H9 (cell line): ENCODE measurements around the gene TRIM7. TPM values are rescaled to one million over a fixed set of nuclear protein-coding genes. Genes with fewer than 3 reads are reported as not detected.

Experiments
- DNase-seq: peaks from one replicate; pipeline ENCODE4 v3.0.0-alpha.2; 2017
- H2AFZ ChIP-seq: one replicate; pipeline ENCODE4 v1.6.1; 2013; ENCODE audit warnings: mild to moderate bottlenecking, low read length, control low read depth, moderate library complexity
- H2AK5ac ChIP-seq: 2 replicates; pipeline ENCODE4 v1.6.1; 2013; ENCODE audit warnings: low read length, control low read depth, mixed read lengths; ENCODE audit not compliant: insufficient read length
- H2BK120ac ChIP-seq: one replicate; pipeline ENCODE4 v1.6.1; 2013; ENCODE audit warnings: low read depth, mild to moderate bottlenecking, low read length, control low read depth, inconsistent platforms; ENCODE audit not compliant: poor library complexity, severe bottlenecking
- H2BK12ac ChIP-seq: 2 replicates; pipeline ENCODE4 v1.6.1; 2013; ENCODE audit warnings: low read length, control low read depth, mixed read lengths, low read depth; ENCODE audit not compliant: insufficient read length
- H2BK15ac ChIP-seq: 2 replicates; pipeline ENCODE4 v1.6.1; 2013; ENCODE audit warnings: low read depth, low read length, control low read depth
- H2BK20ac ChIP-seq: one replicate; pipeline ENCODE4 v1.6.1; 2013; ENCODE audit warnings: low read depth, mild to moderate bottlenecking, low read length, control low read depth, inconsistent platforms; ENCODE audit not compliant: poor library complexity, severe bottlenecking
- H2BK5ac ChIP-seq: 2 replicates; pipeline ENCODE4 v1.6.1; 2013; ENCODE audit warnings: low read length, control low read depth, mixed read lengths; ENCODE audit not compliant: insufficient read length
- H3K14ac ChIP-seq: 2 replicates; pipeline ENCODE4 v1.6.1; 2013; ENCODE audit warnings: low read length, control low read depth; ENCODE audit not compliant: insufficient read depth
- H3K18ac ChIP-seq: 2 replicates; pipeline ENCODE4 v1.6.1; 2013; ENCODE audit warnings: low read depth, mild to moderate bottlenecking, mixed read lengths, low read length, control low read depth; ENCODE audit not compliant: insufficient read length
- H3K23ac ChIP-seq: 2 replicates; pipeline ENCODE4 v1.6.1; 2013; ENCODE audit warnings: low read length, control low read depth, mixed read lengths, low read depth; ENCODE audit not compliant: insufficient read length
- H3K23me2 ChIP-seq: 2 replicates; pipeline ENCODE4 v1.6.1; 2013; ENCODE audit warnings: low read depth, mild to moderate bottlenecking, mixed read lengths, low read length, control low read depth; ENCODE audit not compliant: insufficient read length, poor library complexity, severe bottlenecking
- H3K27ac ChIP-seq: 2 replicates; pipeline ENCODE4 v1.5.1; 2013; ENCODE audit warnings: low read length, control low read depth, mixed read lengths, low read depth; ENCODE audit not compliant: insufficient read length
- H3K27me3 ChIP-seq: 2 replicates; pipeline ENCODE4 v1.6.1; 2013; ENCODE audit warnings: low read length, control low read depth, inconsistent platforms; ENCODE audit not compliant: insufficient read depth
- H3K4ac ChIP-seq: 2 replicates; pipeline ENCODE4 v1.6.1; 2013; ENCODE audit warnings: low read depth, mild to moderate bottlenecking, control low read depth, inconsistent platforms, low read length, moderate library complexity
- H3K4me1 ChIP-seq: 2 replicates; pipeline ENCODE4 v1.6.1; 2013; ENCODE audit warnings: low read length, control low read depth, inconsistent platforms; ENCODE audit not compliant: insufficient read depth
- H3K4me2 ChIP-seq: 2 replicates; pipeline ENCODE4 v1.6.1; 2013; ENCODE audit warnings: low read length, control low read depth, mixed read lengths; ENCODE audit not compliant: insufficient read length, insufficient read depth
- H3K56ac ChIP-seq: 2 replicates; pipeline ENCODE4 v1.6.1; 2013; ENCODE audit warnings: low read depth, mild to moderate bottlenecking, mixed read lengths, low read length, control low read depth; ENCODE audit not compliant: insufficient read length
- H3K79me1 ChIP-seq: 2 replicates; pipeline ENCODE4 v1.6.1; 2013; ENCODE audit warnings: low read depth, mild to moderate bottlenecking, moderate library complexity, low read length, control low read depth, inconsistent platforms; ENCODE audit not compliant: insufficient read depth, poor library complexity, severe bottlenecking
- H3K79me2 ChIP-seq: 2 replicates; pipeline ENCODE4 v1.6.1; 2013; ENCODE audit warnings: low read length, control low read depth, inconsistent platforms; ENCODE audit not compliant: insufficient read depth
- H3K9ac ChIP-seq: 2 replicates; pipeline ENCODE4 v1.6.1; 2013; ENCODE audit warnings: low read length, control low read depth, mixed read lengths; ENCODE audit not compliant: insufficient read length; ENCODE audit errors: extremely low read depth
- H3K9me3 ChIP-seq: one replicate; pipeline ENCODE4 v1.6.1; 2013; ENCODE audit warnings: low read depth, low read length, inconsistent platforms; ENCODE audit not compliant: control insufficient read depth
- H3T11ph ChIP-seq: one replicate; pipeline ENCODE4 v1.6.1; 2013; ENCODE audit warnings: mild to moderate bottlenecking, low read length, control low read depth, inconsistent platforms
- H4K20me1 ChIP-seq: one replicate; pipeline ENCODE4 v1.6.1; 2013; ENCODE audit not compliant: control insufficient read depth, insufficient read length, insufficient read depth
- H4K5ac ChIP-seq: 2 replicates; pipeline ENCODE4 v1.6.1; 2013; ENCODE audit warnings: low read depth, mild to moderate bottlenecking, mixed read lengths, low read length, control low read depth; ENCODE audit not compliant: insufficient read length
- H4K8ac ChIP-seq: replicated peaks from 2 replicates; pipeline ENCODE4 v1.6.1; 2013; ENCODE audit warnings: low read length, control low read depth, mixed read lengths, low read depth; ENCODE audit not compliant: insufficient read length
- H4K91ac ChIP-seq: 2 replicates; pipeline ENCODE4 v1.6.1; 2013; ENCODE audit warnings: low read depth, mild to moderate bottlenecking, moderate library complexity, mixed read lengths, low read length, control low read depth; ENCODE audit not compliant: insufficient read length
- H3K27ac Mint-ChIP-seq, 3 experiments: 2 replicates in 2 of 3; 3 replicates in 1 of 3; pipeline ENCODE4 v1.8.0; 2020 to 2021; ENCODE audit warnings: mixed read lengths in 3 of 3, mild to moderate bottlenecking in 1 of 3, moderate library complexity in 1 of 3
- H3K27me3 Mint-ChIP-seq: 2 replicates; pipeline ENCODE4 v1.8.0; 2021; ENCODE audit warnings: low read depth, mild to moderate bottlenecking, moderate library complexity, mixed read lengths
- H3K36me3 Mint-ChIP-seq, 3 experiments: 2 replicates in 2 of 3; 3 replicates in 1 of 3; pipeline ENCODE4 v1.8.0; 2020 to 2021; ENCODE audit warnings: low read depth in 3 of 3, mixed read lengths in 3 of 3; ENCODE audit not compliant: insufficient read depth in 1 of 3
- H3K4me1 Mint-ChIP-seq, 2 experiments: 2 replicates each; pipeline ENCODE4 v1.8.0; 2020; ENCODE audit warnings: mixed read lengths in 2 of 2
- H3K4me3 Mint-ChIP-seq, 2 experiments: 2 replicates in 1 of 2; 3 replicates in 1 of 2; pipeline ENCODE4 v1.8.0; 2020 to 2021; ENCODE audit warnings: mild to moderate bottlenecking in 2 of 2, mixed read lengths in 2 of 2, moderate library complexity in 1 of 2
- H3K9me3 Mint-ChIP-seq, 2 experiments: 2 replicates in 1 of 2; 3 replicates in 1 of 2; pipeline ENCODE4 v1.8.0; 2020; ENCODE audit warnings: mild to moderate bottlenecking in 2 of 2, mixed read lengths in 2 of 2, moderate library complexity in 1 of 2
- WGBS: extraction: QIAGEN DNeasy Blood & Tissue Kit; methylation state at CpG from one replicate; pipeline ENCODE4 v1.1.7; 2013; ENCODE audit warnings: missing lambda C conversion rate, low lambda C conversion rate, mixed read lengths; ENCODE audit not compliant: insufficient read length; ENCODE audit errors: extremely low coverage; 5-methylcytosine and 5-hydroxymethylcytosine counted together
- total RNA-seq: library from RNA; stranded (reverse); gene quantifications from 2 replicates; pipeline ENCODE4 v1.2.1, GENCODE V29; 2021
- TF ChIP-seq, protein P1 (sequence below): fragments of 200-600 bp; sonication (generic); conservative IDR thresholded peaks from 3 replicates; pipeline ENCODE4 v1.8.0; 2021; ENCODE audit warnings: antibody characterized with exemption, mild to moderate bottlenecking

Gene TRIM7
- total RNA-seq, 1 experiment from 2014 or later = not detected

DNA sequence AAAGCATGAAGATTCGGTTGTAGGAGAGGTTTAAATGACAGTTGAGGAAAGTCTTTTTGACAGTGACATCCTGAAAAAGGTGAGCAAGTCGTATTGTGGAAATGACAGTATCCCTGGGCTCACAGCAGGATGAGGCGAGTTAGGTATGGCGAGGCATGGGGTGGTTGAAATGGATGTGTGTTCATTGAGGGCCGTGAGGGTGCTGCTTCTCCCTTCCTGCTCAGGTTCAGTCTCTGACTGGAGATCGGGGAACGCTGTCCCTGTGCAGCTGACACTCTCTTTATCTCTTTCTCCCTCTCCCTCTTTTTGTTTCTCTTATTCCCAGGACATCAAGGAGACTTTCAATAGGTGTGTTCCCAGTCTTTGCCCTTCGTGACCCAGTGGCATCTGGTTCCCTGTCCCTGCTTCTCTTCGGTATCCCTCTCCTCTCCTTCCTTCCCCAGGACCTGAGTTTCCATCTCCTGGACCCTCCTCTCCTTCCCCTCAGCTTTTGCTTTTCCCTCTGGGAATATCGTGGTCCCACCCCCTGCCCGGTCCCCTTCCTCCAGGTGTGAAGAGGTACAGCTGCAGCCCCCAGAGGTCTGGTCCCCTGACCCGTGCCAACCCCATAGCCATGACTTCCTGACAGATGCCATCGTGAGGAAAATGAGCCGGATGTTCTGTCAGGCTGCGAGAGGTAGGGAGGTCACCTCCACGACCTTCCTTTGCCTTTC lies 28.2 kb upstream of the TRIM7 start:
- H3K36me3 Mint-ChIP-seq = peaks cover 34 to 80% (median 55%) of the 10 kb centered on the region in 3 experiments
- Histone ChIP-seq H3K79me1 (no peaks in the 10 kb centered on the region), H4K20me1 (no peaks in the 10 kb centered on the region), H3T11ph (no peak overlapping the region), H2AK5ac (no peak overlapping the region), H2BK15ac (no peak overlapping the region), H3K79me2 (no peaks in the 10 kb centered on the region), H3K14ac (no peak overlapping the region), H3K18ac (no peak overlapping the region), H2BK12ac (no peak overlapping the region), H3K9ac (no peak overlapping the region), H4K91ac (no peak overlapping the region), H3K4me1 (no peaks in the 10 kb centered on the region), H3K4ac (no peak overlapping the region), H3K9me3 (no peaks in the 10 kb centered on the region), H4K5ac (no peak overlapping the region), H3K23ac (no peak overlapping the region), H2BK20ac (no peak overlapping the region), H3K56ac (no peak overlapping the region), H2AFZ (no peak overlapping the region), H3K27ac (no peak overlapping the region), H3K27me3 (no peaks in the 10 kb centered on the region), H2BK120ac (no peak overlapping the region), H3K23me2 (no peaks in the 10 kb centered on the region), H4K8ac (no peak overlapping the region), H2BK5ac (no peak overlapping the region), H3K4me2 (no peak overlapping the region)
- no peaks in the 10 kb centered on the region; the same call in 1 of the 2 replicates for H3K27me3 Mint-ChIP-seq
- TF ChIP-seq, protein P1, sequence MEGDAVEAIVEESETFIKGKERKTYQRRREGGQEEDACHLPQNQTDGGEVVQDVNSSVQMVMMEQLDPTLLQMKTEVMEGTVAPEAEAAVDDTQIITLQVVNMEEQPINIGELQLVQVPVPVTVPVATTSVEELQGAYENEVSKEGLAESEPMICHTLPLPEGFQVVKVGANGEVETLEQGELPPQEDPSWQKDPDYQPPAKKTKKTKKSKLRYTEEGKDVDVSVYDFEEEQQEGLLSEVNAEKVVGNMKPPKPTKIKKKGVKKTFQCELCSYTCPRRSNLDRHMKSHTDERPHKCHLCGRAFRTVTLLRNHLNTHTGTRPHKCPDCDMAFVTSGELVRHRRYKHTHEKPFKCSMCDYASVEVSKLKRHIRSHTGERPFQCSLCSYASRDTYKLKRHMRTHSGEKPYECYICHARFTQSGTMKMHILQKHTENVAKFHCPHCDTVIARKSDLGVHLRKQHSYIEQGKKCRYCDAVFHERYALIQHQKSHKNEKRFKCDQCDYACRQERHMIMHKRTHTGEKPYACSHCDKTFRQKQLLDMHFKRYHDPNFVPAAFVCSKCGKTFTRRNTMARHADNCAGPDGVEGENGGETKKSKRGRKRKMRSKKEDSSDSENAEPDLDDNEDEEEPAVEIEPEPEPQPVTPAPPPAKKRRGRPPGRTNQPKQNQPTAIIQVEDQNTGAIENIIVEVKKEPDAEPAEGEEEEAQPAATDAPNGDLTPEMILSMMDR = no peak
- H3K27ac Mint-ChIP-seq = peak overlapping the region; percentile 24 to 66 (median 66); a peak in 5 of 7 replicates
- DNase-seq = no peak
- WGBS = no CpG with 5 or more reads among the region's 16 CpGs
- H3K4me3 Mint-ChIP-seq = peak overlapping the region in 1 of 2 experiments; percentile 31; a peak in 1 of 5 replicates
- H3K9me3 Mint-ChIP-seq = no peaks in the 10 kb centered on the region
- H3K4me1 Mint-ChIP-seq = peaks cover 0 to 10% of the 10 kb centered on the region in 2 experiments; a peak in 1 of 4 replicates
